HCT116 (cell line): ENCODE data around the gene CTCF. TPM values are rescaled to one million over a fixed set of nuclear protein-coding genes. Genes with fewer than 3 reads are reported as not detected.

ENCODE experiments used
- ATAC-seq: fragments of 200-7000 bp; cut with Tn5 transposase; 2 replicates; pipeline ENCODE4 v1.9.1; 2020; ENCODE audit warnings: mild to moderate bottlenecking, moderate library complexity
- BruUV-seq: library from RNA; stranded (reverse); fragments of 400-500 nt; replicated peaks from 2 replicates; lab custom pipeline; 2021; lab: Mats Ljungman, UMichigan
- CTCF ChIA-PET: fragments of 300-600 bp; sonication (Branson Sonifier 250); formaldehyde crosslinking; loops from one replicate; lab custom pipeline; 2021; ENCODE audit warnings: antibody characterized with exemption; lab: Charles Lee
- POLR2A ChIA-PET: fragments of 300-600, 350-600 bp; sonication (Branson Sonifier 250); formaldehyde crosslinking; loops from one replicate; lab custom pipeline; 2021; ENCODE audit warnings: antibody characterized with exemption; lab: Charles Lee
- RAD21 ChIA-PET, 2 experiments: fragments of 300-600 bp; sonication (Branson Sonifier 250); formaldehyde crosslinking; loops; one replicate each; lab custom pipeline; 2023; ENCODE audit warnings: low total read pairs in 2 of 2; ENCODE audit not compliant: uncharacterized antibody in 2 of 2, unreplicated experiment in 2 of 2, low non-redundant PET in 1 of 2; lab: Charles Lee
- DNase-seq: peaks from one replicate; pipeline ENCODE4 v3.0.0-alpha.2; 2010; ENCODE audit warnings: low read depth, low spot score
- H2AFZ ChIP-seq: fragments of 200-600 bp; shearing (Covaris generic), sonication (generic); 2 replicates; pipeline ENCODE4 v1.6.1; 2017; ENCODE audit warnings: low read depth, mixed run types, mixed read lengths, antibody characterized with exemption, low read length; ENCODE audit not compliant: poor library complexity, severe bottlenecking
- H3K27ac ChIP-seq: 2 replicates; pipeline ENCODE4 v1.5.1; 2012; ENCODE audit warnings: low read depth, low read length
- H3K27me3 ChIP-seq: fragments of 200-600 bp; sonication (generic); 2 replicates; pipeline ENCODE4 v1.6.1; 2016; ENCODE audit warnings: mixed run types, low read length, mixed read lengths; ENCODE audit not compliant: insufficient read depth
- H3K36me3 ChIP-seq, 2 experiments: fragments of 200-500 bp in 1 of 2; fragments of 200-600 bp in 1 of 2; sonication (Bioruptor generic) in 1 of 2; sonication (generic) in 1 of 2; 2 replicates each; pipeline versions ENCODE4 v1.5.1 to v1.6.1; 2014 to 2016; ENCODE audit warnings: low read length in 2 of 2, inconsistent platforms in 1 of 2, mixed read lengths in 1 of 2, mixed run types in 1 of 2; ENCODE audit not compliant: insufficient read depth in 2 of 2, control insufficient read depth in 1 of 2
- H3K4me1 ChIP-seq, 2 experiments: fragments of 200-600 bp in 1 of 2; sonication (generic) in 1 of 2; 2 replicates each; pipeline versions ENCODE4 v1.5.1 to v1.6.1; 2012 to 2017; ENCODE audit warnings: low read length in 2 of 2, inconsistent platforms in 1 of 2, mild to moderate bottlenecking in 1 of 2, mixed read lengths in 1 of 2, mixed run types in 1 of 2, moderate library complexity in 1 of 2; ENCODE audit not compliant: insufficient read depth in 2 of 2, control insufficient read depth in 1 of 2
- H3K4me2 ChIP-seq: fragments of 200-600 bp; sonication (generic); 2 replicates; pipeline ENCODE4 v1.6.1; 2017; ENCODE audit warnings: mixed run types, low read length, mixed read lengths
- H3K4me3 ChIP-seq, 2 experiments: fragments of 200-600 bp in 1 of 2; sonication (generic) in 1 of 2; replicated peaks in 1 of 2; 2 replicates each; pipeline ENCODE4 v1.5.1; 2011 to 2016; ENCODE audit warnings: low read length in 2 of 2, control low read depth in 1 of 2, low read depth in 1 of 2, mild to moderate bottlenecking in 1 of 2, mixed read lengths in 1 of 2, mixed run types in 1 of 2
- H3K79me2 ChIP-seq: fragments of 200-600 bp; sonication (generic); 2 replicates; pipeline ENCODE4 v1.6.1; 2017; ENCODE audit warnings: mild to moderate bottlenecking, mixed run types, low read length, moderate library complexity, mixed read lengths; ENCODE audit not compliant: insufficient read depth
- H3K9ac ChIP-seq: fragments of 200-600 bp; sonication (generic); 2 replicates; pipeline ENCODE4 v1.6.1; 2016; ENCODE audit warnings: low read length, mixed read lengths
- H3K9me2 ChIP-seq: fragments of 200-600 bp; sonication (generic), shearing (Covaris generic); 2 replicates; pipeline ENCODE4 v1.6.1; 2017; ENCODE audit warnings: mixed run types, mild to moderate bottlenecking, moderate library complexity; ENCODE audit not compliant: insufficient read depth
- H3K9me3 ChIP-seq, 2 experiments: fragments of 200-500 bp in 1 of 2; fragments of 200-600 bp in 1 of 2; sonication (Bioruptor generic) in 1 of 2; sonication (generic) in 1 of 2; 2 replicates each; pipeline ENCODE4 v1.6.1; 2014 to 2017; ENCODE audit warnings: low read length in 2 of 2, mixed read lengths in 2 of 2, inconsistent platforms in 1 of 2, low read depth in 1 of 2, mild to moderate bottlenecking in 1 of 2, mixed run types in 1 of 2, moderate library complexity in 1 of 2; ENCODE audit not compliant: control insufficient read depth in 1 of 2, insufficient read depth in 1 of 2
- H4K20me1 ChIP-seq: fragments of 200-600 bp; sonication (generic), shearing (Covaris generic); 2 replicates; pipeline ENCODE4 v1.6.1; 2017; ENCODE audit warnings: mixed run types, mild to moderate bottlenecking, moderate library complexity; ENCODE audit not compliant: insufficient read depth
- CTCF ChIP-seq, 3 experiments: fragments of 200-600 bp in 1 of 3; sonication (generic) in 1 of 3; IDR thresholded peaks in 2 of 3; conservative IDR thresholded peaks in 1 of 3; 2 replicates each; pipeline ENCODE4 v1.5.1; 2012 to 2017; ENCODE audit warnings: low read depth in 2 of 3, low read length in 2 of 3, antibody characterized with exemption in 1 of 3, borderline replicate concordance in 1 of 3, control low read depth in 1 of 3, mild to moderate bottlenecking in 1 of 3, mixed read lengths in 1 of 3, mixed run types in 1 of 3, moderate library complexity in 1 of 3; ENCODE audit not compliant: insufficient read depth in 1 of 3
- EGR1 ChIP-seq: IDR thresholded peaks from 2 replicates; pipeline ENCODE4 v1.6.1; 2012; ENCODE audit warnings: low read depth
- ELF1 ChIP-seq: IDR thresholded peaks from 2 replicates; pipeline ENCODE4 v1.6.1; 2012; ENCODE audit warnings: low read depth, borderline replicate concordance
- TCF7L2 ChIP-seq: IDR thresholded peaks from 2 replicates; pipeline ENCODE4 v1.7.0; 2011; ENCODE audit warnings: borderline replicate concordance, inconsistent platforms; ENCODE audit not compliant: insufficient read depth, insufficient read length; ENCODE audit errors: extremely low read depth
- YY1 ChIP-seq: IDR thresholded peaks from 2 replicates; pipeline ENCODE4 v1.6.1; 2011; ENCODE audit warnings: low read length, low read depth, moderate library complexity, mild to moderate bottlenecking; ENCODE audit not compliant: insufficient replicate concordance; ENCODE audit errors: extremely low read depth
- ZFX ChIP-seq: fragments of 450-650 bp; IDR thresholded peaks from 2 replicates; pipeline ENCODE4 v1.6.1; 2017
- intact Hi-C: fragments of 100-400 bp; cut with micrococcal nuclease; formaldehyde crosslinking; loops from 2 replicates; pipeline ENCODE4 v1.10.0; 2022
- total RNA-seq: library from RNA; stranded (reverse); gene quantifications from one replicate; pipeline ENCODE4 v1.2.1, GENCODE V29; 2021; ENCODE audit not compliant: unreplicated experiment

Gene CTCF
- total RNA-seq, 1 experiment from 2014 or later, result 48.3 TPM

GRCh38 chr16:67543582-67543981 is 18.7 kb upstream of the CTCF start:
- RAD21 ChIA-PET, result no interaction called here
- peaks cover 0 to 20% of the 10 kb centered on the region in 2 experiments; a peak in 2 of 4 replicates for H3K4me1 ChIP-seq
- intact Hi-C loops, result no loop called here

More at GRCh38 chr16:67543582-67543981, 18.7 kb upstream of the CTCF start:
- Histone ChIP-seq H3K27me3 (no peaks in the 10 kb centered on the region), H3K36me3 (peaks cover 7 to 23% of the 10 kb centered on the region in 2 experiments), H3K9ac (no peak overlapping the region), H3K27ac (no peak overlapping the region), H3K9me2 (no peaks in the 10 kb centered on the region), H2AFZ (no peak overlapping the region), H3K79me2 (no peaks in the 10 kb centered on the region)
- POLR2A ChIA-PET, result no interaction called here
- no TSS peak for BruUV-seq
- no peak for DNase-seq
- TF ChIP-seq CTCF (IDR thresholded peaks at IDR 0.05 in 2 of 3, conservative IDR thresholded peaks at IDR 0.05 in 1 of 3; ENCODE audit: borderline replicate concordance in 1 of 3, insufficient read depth in 1 of 3, low read depth in 2 of 3, low read length in 2 of 3) (no peak), YY1 (no peak), TCF7L2 (no peak), ELF1 (no peak), EGR1 (no peak), ZFX (no peak)
- TF ChIP-seq, all 23 proteins: peak for 0
- CTCF ChIA-PET, result interaction anchor here (1.2 to 1.9 kb wide), 2 partner anchors 18 to 22 kb away, joined by 3 to 12 read pairs; no protein-coding TSS in a partner anchor
- ATAC-seq, result no peak
- Histone ChIP-seq H3K4me2 (no peak overlapping the region), H3K9me3 (no peaks in the 10 kb centered on the region), H3K4me3 (no peak overlapping the region), H4K20me1 (no peaks in the 10 kb centered on the region)
